Uterus (tissue), 4 donors: ENCODE measurements around the gene HOXB2. TPM values are rescaled to one million over a fixed set of nuclear protein-coding genes. Genes with fewer than 3 reads are reported as not detected.
A peak's percentile ranks its signal among the peaks of the same experiment; 100 is the strongest.

Source experiments
- DNase-seq, 2 donors: peaks; one replicate each; pipeline ENCODE4 v3.0.0-alpha.2; 2019 to 2020
- H3K27ac ChIP-seq, 2 donors: fragments of 200-600 bp; sonication (generic); 1 replicate in 1 of 2; 2 replicates in 1 of 2; pipeline ENCODE4 v1.5.1; 2016 to 2018
- H3K27me3 ChIP-seq, 2 donors: fragments of 200-600 bp; sonication (generic); one replicate each; pipeline ENCODE4 v1.5.1; 2018 to 2019; ENCODE audit warnings: control low read depth in 1 of 2
- H3K36me3 ChIP-seq, 2 donors: fragments of 200-600 bp; sonication (generic); one replicate each; pipeline ENCODE4 v1.5.1; 2019; ENCODE audit warnings: control low read depth in 1 of 2
- H3K4me1 ChIP-seq, 2 donors: fragments of 200-600 bp; sonication (generic); one replicate each; pipeline ENCODE4 v1.5.1; 2018 to 2019; ENCODE audit warnings: control low read depth in 1 of 2
- H3K4me3 ChIP-seq, 2 donors: fragments of 200-600 bp; sonication (generic); 1 replicate in 1 of 2; 2 replicates in 1 of 2; pipeline ENCODE4 v1.5.1; 2018 to 2019; ENCODE audit warnings: mild to moderate bottlenecking in 1 of 2
- H3K9me3 ChIP-seq, 2 donors: fragments of 200-600 bp; sonication (generic); one replicate each; pipeline ENCODE4 v1.5.1; 2019; ENCODE audit warnings: control low read depth in 1 of 2
- CTCF ChIP-seq, 4 experiments: fragments of 200-600 bp in 2 of 4; fragments of 450-650 bp in 2 of 4; sonication (generic) in 2 of 4; IDR thresholded peaks; one replicate each; pipeline ENCODE4 v1.5.1; 2016 to 2019; ENCODE audit warnings: antibody characterized with exemption in 4 of 4, mild to moderate bottlenecking in 2 of 4, moderate library complexity in 1 of 4
- POLR2A ChIP-seq, 2 donors: fragments of 450-650 bp; IDR thresholded peaks; one replicate each; pipeline ENCODE4 v1.6.1; 2016; ENCODE audit warnings: antibody characterized with exemption in 2 of 2, mild to moderate bottlenecking in 1 of 2, moderate library complexity in 1 of 2
- intact Hi-C: fragments of 100-400 bp; cut with DNase I; formaldehyde crosslinking; loops from one replicate; pipeline ENCODE4 v1.15.1; 2023; ENCODE audit warnings: low total_unique reads
- total RNA-seq, 4 donors: library from RNA; depleted of rRNA in 3 of 4; stranded (reverse); fragments of >200 nt in 3 of 4; gene quantifications; one replicate each; pipeline versions ENCODE4 v1.1.0 to v1.2.4, GENCODE V29; 2014 to 2023
- donor health status: DM: yes; HTN: yes; CAD: no.

HOXB2 gene
- total RNA-seq, 4 donors from 2014 or later = 4.6 to 24.4 (median 17.4) TPM

GRCh38 chr17:48577330-48577945 is 32.5 kb upstream of the HOXB2 start:
- H3K9me3 ChIP-seq = no peaks in the 10 kb centered on the region
- intact Hi-C loops = no loop called here
- H3K4me1 ChIP-seq = peaks cover 0 to 4% of the 10 kb centered on the region in 2 donors
- peak overlapping the region; percentile 68 to 87 for H3K27ac ChIP-seq
- peak overlapping the region; percentile 29 to 39 for H3K4me3 ChIP-seq
- TF ChIP-seq CTCF (IDR thresholded peaks at IDR 0.05) (no peak), POLR2A (IDR thresholded peaks at IDR 0.05) (no peak)
- H3K36me3 ChIP-seq = no peaks in the 10 kb centered on the region
- no peak for DNase-seq
- peaks cover 0 to 42% of the 10 kb centered on the region in 2 donors for H3K27me3 ChIP-seq

GRCh38 chr17:48576479-48577309 is 31.8 kb upstream of the HOXB2 start:
- H3K9me3 ChIP-seq = no peaks in the 10 kb centered on the region
- intact Hi-C loops = no loop called here
- peak overlapping the region in 1 of 2 donors; percentile 39 for H3K4me3 ChIP-seq
- peak in 1 of 2 donors; percentile 57 for DNase-seq
- peak overlapping the region; percentile 68 to 87 for H3K27ac ChIP-seq
- peaks cover 0 to 4% of the 10 kb centered on the region in 2 donors for H3K4me1 ChIP-seq
- no peaks in the 10 kb centered on the region for H3K36me3 ChIP-seq
- H3K27me3 ChIP-seq = peaks cover 0 to 41% of the 10 kb centered on the region in 2 donors
- TF ChIP-seq CTCF (IDR thresholded peaks at IDR 0.05) = no peak
- TF ChIP-seq POLR2A (IDR thresholded peaks at IDR 0.05) = no peak

- no peak overlapping the region for H3K4me3 ChIP-seq
- intact Hi-C loops = no loop called here
- peaks cover 0 to 33% of the 10 kb centered on the region in 2 donors for H3K27me3 ChIP-seq
- no peaks in the 10 kb centered on the region for H3K36me3 ChIP-seq
- no peak for DNase-seq
- TF ChIP-seq POLR2A (IDR thresholded peaks at IDR 0.05) = no peak
- no peak for TF ChIP-seq CTCF (IDR thresholded peaks at IDR 0.05)
- H3K4me1 ChIP-seq = peaks cover 0 to 4% of the 10 kb centered on the region in 2 donors
- no peaks in the 10 kb centered on the region for H3K9me3 ChIP-seq
- peak overlapping the region in 1 of 2 donors; percentile 10 for H3K27ac ChIP-seq
Measured at GRCh38 chr17:48575673-48576478, 31.0 kb upstream of the HOXB2 start.

- H3K9me3 ChIP-seq = no peaks in the 10 kb centered on the region
- H3K4me1 ChIP-seq = peaks cover 0 to 4% of the 10 kb centered on the region in 2 donors
- TF ChIP-seq CTCF (IDR thresholded peaks at IDR 0.05) = no peak
- no peak for TF ChIP-seq POLR2A (IDR thresholded peaks at IDR 0.05)
- H3K27me3 ChIP-seq = peaks cover 0 to 26% of the 10 kb centered on the region in 2 donors
- no peak overlapping the region for H3K4me3 ChIP-seq
- DNase-seq = no peak
- intact Hi-C loops = no loop called here
- no peaks in the 10 kb centered on the region for H3K36me3 ChIP-seq
- H3K27ac ChIP-seq = no peak overlapping the region
Measured at GRCh38 chr17:48575066-48575582, 30.2 kb upstream of the HOXB2 start.
